GM12891 (cell line): ENCODE measurements around the gene PALM3.

ENCODE experiments used
- PAX5 ChIP-seq: IDR thresholded peaks from 2 replicates; pipeline ENCODE4 v1.6.1; 2011; ENCODE audit warnings: low read length, moderate library complexity, mild to moderate bottlenecking; ENCODE audit not compliant: insufficient read depth, severe bottlenecking
- POLR2A ChIP-seq: IDR thresholded peaks from 2 replicates; pipeline ENCODE4 v1.6.1; 2011; ENCODE audit warnings: low read depth, low read length, control low read depth
- POLR2AphosphoS5 ChIP-seq: IDR thresholded peaks from 2 replicates; pipeline ENCODE4 v1.6.1; 2011; ENCODE audit warnings: low read depth, low read length, control low read depth
- SPI1 ChIP-seq: IDR thresholded peaks from 2 replicates; pipeline ENCODE4 v1.6.1; 2011; ENCODE audit warnings: low read depth, low read length, control low read depth
- TAF1 ChIP-seq: IDR thresholded peaks from 2 replicates; pipeline ENCODE4 v1.6.1; 2011; ENCODE audit warnings: low read depth, low read length, control low read depth

DNA sequence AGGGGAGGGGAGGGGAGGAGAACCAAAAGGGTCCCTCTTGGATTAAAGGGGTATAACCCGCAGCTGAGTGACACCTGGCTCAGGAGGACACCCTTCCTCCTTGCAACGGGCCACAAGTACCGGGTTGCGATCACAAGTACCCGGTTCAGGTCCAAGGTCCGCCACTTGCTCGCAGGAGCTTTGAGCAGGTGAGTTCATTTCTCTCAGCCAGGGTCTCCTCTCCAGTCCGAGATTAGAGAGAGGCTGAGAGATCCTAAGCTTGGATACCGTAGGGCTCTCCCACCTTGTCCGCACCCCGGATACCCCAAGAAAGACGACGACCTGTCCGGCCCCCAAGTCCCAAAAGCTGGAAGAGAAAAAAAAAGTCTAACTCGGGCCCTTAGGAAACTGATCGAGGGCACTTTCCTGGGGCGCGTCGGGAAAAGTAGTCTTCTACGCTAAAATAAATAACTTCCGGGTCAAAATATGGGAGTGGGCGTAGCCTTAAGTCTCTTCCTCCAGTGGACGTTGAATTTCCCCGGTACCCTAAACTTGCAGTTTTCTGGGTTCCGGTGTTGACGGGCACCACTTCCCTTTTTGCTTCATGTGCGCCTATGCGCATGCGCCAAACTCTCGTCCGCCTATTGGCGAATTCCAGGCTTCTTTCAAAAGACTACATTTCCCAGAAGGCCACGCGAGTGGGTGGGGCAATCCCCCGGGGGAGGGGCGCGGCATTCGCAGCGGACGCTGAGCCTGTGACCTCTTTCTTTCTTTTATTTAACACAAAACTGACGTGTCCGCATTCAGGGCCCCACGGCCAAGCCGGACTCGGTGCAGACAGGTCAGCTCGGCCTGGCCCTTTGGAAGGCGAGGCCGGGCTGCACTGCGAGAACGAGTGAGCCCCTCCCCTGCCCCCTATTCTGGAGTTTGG lies 19.3 kb upstream of the PALM3 start:
- TF ChIP-seq POLR2A = peak; percentile 39
- TF ChIP-seq POLR2AphosphoS5 = no peak
- no peak for TF ChIP-seq PAX5
- TF ChIP-seq TAF1 = peak; percentile 49; the same call in 1 of the 2 replicates
- TF ChIP-seq SPI1 = peak; percentile 97
